Astrocyte (in vitro differentiated cells and primary cell): Measurements from ENCODE around the gene ABCC4.

Experiments
- CTCF ChIP-seq: IDR thresholded peaks from 2 replicates; pipeline ENCODE4 v1.5.1; 2011; ENCODE audit warnings: low read depth, mild to moderate bottlenecking, inconsistent platforms, low read length, moderate library complexity; ENCODE audit not compliant: insufficient read depth
- EZH2 ChIP-seq: IDR thresholded peaks from 2 replicates; pipeline ENCODE4 v1.6.1; 2012; ENCODE audit warnings: mild to moderate bottlenecking, low read length, inconsistent platforms; ENCODE audit not compliant: insufficient read depth

DNA sequence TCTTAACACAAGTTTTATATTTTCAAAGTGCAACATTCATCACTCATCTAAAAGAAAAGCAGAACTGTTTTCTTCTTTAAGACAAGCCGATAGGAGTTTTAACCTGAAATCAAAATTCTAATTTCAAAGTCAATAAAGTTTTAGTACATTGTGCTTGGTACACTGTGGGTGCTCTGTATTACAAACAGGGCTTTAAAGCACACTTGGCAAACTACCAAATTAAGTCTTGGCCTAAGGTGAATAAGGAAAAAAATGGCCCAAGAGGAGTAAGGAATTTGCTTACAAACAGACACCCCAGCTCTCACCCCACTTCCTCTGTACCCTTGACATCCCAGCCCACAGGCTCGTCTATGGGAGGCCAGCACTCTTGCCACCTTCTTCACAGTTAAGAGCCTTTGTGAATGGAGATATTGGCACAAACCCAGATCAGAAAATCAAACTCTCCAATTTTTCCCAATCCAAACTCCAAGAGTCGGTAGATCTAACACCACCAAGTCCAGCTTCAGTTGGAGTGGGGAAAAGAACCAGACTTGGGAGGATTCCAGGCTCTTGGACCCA, 66.0 kb downstream of the ABCC4 start:
- no peak for TF ChIP-seq CTCF
- no peak for TF ChIP-seq EZH2
